HG02798 (cell line): ENCODE results near the gene CNTN5.

Experiments
- ATAC-seq: cut with Tn5 transposase; IDR thresholded peaks from one replicate; pipeline ENCODE4 v1.9.1; 2021; ENCODE audit warnings: mild to moderate bottlenecking; ENCODE audit not compliant: unreplicated experiment, poor library complexity

CNTN5 gene

GRCh38 chr11:99370549-99371216 lies 349.9 kb downstream of the CNTN5 start:
- no peak for ATAC-seq

GRCh38 chr11:99371257-99371656 lies 350.5 kb downstream of the CNTN5 start:
- ATAC-seq: no peak

GRCh38 chr11:99376463-99376862 lies 355.7 kb downstream of the CNTN5 start:
- no peak for ATAC-seq

DNA sequence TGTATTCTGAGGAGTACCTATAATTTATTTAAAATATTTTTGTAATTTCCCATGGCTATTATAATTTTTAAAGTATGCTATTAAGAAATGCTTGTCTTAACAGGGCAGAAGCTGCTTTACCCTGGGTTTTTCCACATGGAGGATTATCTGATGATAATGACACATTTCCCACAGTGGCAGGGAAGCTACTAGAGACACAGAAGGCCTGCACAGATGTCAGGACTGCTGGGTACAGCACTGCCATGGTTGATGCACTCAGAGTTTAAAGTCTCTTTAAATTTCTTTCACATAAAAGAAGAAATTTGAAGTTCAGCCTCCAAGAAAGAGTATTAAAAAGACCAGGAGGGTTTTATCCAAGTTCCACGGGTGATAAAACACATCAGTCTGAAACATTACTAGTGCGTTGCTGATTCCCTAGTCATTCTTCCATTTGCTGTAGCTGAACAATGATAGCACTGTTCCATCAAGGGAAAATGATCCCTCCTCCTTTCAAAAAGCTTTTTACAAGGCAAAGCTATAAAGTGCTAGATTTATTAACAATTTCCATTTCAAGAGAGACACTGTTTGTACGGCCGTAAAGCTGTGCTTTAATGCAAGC lies 363.0 kb downstream of the CNTN5 start:
- no peak for ATAC-seq

DNA sequence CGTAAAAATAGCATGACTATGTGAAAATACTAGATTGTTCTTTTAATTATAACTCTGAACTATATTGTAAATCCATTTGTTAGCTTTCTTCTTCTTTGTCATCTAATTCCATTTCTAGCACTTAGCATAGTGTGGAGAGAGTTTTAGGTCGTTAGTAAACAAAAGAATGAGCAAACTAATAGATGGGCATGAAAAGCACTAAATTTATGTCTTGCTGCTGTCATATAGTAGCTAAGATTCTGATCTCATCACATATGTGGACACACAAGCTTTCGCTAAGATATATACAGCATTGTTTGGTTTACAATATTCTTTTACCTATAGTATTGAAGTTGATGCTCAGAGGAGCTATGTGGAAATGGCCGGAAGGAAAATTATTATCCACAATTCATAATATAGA lies 370.5 kb downstream of the CNTN5 start:
- ATAC-seq: no peak

DNA sequence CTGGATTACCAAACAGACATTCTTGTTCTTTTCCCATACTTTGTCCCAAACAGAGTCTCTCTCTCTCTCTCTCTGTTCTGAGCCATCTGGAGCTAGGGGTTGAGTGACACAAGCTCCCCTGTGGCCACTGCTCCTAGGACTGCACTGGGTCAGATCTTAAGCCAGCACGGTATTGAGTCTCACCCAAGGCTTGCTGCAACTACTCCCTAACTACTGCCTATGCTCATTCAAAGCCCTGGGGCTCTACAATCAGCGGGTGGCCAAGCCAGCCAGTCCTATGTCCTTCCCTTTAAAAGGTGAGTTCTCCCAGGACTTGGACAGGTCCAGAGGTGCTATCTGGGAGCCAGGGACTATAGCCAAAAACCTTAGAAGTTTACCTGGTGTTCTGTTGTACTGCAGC lies 385.6 kb downstream of the CNTN5 start:
- no peak for ATAC-seq

GRCh38 chr11:99410636-99411035 lies 389.9 kb downstream of the CNTN5 start:
- no peak for ATAC-seq

- no peak for ATAC-seq
Observed at GRCh38 chr11:99418927-99419720, 398.4 kb downstream of the CNTN5 start.

GRCh38 chr11:99419991-99420390 lies 399.2 kb downstream of the CNTN5 start:
- ATAC-seq: no peak

DNA sequence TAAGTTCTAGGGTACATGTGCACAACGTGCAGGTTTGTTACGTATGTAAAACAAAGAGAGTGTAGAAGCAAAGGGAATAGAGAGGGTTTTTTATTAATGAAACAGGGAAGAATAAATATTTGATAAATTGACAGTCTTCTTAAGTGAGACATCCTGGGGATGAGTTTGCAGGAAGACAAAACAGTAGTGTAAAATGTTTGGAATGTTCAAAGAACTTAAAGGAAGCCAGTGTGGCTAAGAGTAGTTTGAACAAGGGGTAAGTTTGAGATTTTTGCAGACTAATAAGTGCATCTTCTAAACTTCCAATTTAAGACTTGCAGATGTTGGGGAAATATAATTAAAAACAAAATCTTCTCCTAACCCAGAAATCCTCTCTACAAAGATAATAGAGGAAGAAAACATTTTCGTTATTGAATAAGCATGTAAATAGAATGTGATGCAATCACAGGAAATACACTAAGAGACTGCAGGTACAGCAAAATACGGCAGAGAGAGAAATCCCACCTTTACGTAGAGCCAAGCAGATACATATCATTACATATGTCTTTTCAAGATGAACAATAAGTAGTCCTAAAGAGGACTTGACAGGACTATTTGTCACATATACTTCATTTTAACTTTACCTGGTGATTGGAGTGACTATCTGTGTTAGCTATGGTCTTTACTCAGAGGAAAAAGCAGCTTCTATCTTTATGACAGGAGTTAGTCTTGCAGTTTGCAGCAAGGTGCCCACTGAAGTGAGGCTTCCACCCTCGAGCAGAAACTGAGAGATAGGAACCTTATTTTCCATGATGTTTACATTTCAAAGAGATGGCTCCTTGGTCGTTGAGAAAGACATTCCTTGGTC lies 402.1 kb downstream of the CNTN5 start:
- no peak for ATAC-seq

DNA sequence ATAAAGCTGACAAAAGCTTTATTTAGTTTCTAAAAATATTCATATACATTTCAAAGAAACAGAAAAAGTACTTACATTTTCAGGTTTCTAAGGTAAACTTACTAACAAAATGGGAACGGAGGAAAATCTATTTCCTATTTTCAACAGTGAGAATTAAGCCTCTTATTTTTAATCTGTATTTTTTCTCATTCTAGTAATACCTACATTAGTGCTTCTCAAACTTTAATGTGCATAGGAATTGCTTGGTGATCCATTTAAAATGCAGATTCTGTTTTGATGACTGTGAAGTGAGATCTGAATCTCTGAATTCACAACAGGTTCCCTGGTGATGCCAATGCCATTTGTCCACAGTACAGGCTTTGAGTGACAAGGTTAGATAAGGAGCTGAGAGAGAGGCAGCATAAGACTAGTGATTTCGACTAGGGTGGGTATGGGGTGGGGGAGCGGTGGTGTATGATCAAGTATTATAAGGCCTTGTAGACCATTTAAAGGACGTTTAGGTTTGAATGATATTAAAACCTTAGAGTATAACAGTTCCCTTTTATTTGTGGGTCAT lies 402.8 kb downstream of the CNTN5 start:
- ATAC-seq: no peak

GRCh38 chr11:99424313-99425084 lies 403.8 kb downstream of the CNTN5 start:
- no peak for ATAC-seq

DNA sequence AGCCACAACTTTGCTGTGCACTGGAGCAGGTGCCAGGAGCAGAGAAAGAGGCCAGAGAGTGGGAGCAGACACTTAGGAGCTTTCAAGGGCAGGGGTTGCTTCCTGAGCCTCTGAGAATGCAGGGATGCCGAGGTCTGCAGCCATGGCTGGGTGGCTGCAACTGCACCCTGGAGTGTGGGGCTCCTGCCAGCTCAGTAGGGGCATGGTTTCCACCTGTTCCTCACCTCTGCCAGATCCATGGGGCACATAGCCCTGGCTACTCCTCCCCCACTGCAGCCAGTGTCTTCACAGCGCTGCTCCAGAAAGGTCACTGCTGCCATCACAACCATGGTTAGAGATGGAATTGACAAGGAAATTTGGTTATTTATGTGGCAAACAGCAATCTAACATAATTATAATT lies 404.8 kb downstream of the CNTN5 start:
- ATAC-seq: no peak

- ATAC-seq: peak; percentile 79
Observed at GRCh38 chr11:99432677-99433076, 411.9 kb downstream of the CNTN5 start.

DNA sequence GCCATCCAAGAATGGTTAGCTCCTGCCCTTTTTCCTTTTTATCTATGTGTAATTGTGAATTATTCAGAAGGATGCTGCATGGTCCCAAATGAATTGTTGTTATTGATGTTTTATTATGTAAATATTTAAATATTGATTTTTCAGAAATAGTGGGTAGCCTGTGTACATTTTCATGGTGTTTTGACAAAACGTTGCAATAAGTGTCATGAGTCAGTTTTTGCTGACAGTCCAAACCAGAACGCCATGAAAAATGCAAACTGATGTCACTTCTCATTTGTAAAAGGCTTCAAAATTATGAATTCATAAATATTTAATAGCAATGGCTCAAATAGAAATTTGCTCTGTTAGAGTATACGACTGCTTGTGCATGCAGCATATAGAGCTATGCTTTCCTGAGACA lies 422.5 kb downstream of the CNTN5 start:
- no peak for ATAC-seq

DNA sequence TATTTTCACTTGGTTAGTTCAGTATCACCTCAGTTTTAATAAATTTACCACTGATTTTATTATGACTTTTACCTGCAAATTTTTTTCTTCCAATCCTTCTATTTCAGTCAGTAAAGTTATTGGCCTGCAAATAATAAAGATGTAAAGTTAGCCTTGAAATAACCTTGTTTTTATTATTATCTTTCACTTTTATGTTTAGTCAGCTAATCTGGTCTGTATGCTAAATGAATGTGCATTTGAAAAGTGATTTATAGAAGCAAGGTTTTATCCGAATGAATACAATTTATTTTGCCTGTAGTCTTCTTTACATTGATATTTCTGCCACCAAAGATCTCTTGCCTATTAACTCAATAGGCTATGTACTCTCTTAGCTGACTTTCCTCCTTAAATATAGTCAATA lies 425.7 kb downstream of the CNTN5 start:
- no peak for ATAC-seq

DNA sequence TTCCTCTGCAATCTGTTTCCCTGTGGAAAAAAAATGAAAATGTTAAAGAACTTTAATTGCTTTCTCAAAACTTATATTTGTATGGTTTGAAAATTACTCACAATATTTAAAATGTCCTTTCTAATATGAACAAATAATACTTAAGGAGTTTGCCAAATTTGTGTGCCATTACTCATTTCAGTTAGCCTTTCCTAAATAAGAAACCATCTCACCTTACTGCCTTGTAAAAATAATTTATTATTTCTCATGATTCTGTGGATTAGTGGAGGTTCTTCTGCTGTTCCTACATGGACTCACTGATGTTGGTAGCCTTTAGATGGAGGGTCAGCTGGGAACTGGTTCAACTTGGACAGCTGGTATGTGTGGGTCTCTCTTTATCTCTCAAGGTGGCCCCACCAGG lies 428.6 kb downstream of the CNTN5 start:
- ATAC-seq: no peak

DNA sequence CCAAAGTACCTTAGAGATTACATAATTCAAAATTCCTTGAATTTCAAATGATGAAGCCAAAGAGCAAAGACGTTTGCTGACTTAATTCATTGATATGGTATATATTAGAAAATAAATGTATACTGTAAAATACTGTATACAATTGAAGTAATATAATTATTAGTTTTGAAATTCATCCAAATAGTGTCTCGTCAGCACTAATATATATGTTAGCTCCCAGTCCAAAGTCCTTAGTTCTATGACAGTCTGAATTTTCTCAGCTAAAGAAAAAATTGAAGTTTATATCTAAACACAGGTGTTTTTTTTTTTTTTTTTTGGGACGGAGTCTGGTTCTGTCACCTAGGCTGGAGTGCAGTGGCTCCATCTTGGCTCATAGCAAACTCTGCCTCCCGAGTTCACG lies 431.3 kb downstream of the CNTN5 start:
- no peak for ATAC-seq

GRCh38 chr11:99461913-99462312 lies 441.2 kb downstream of the CNTN5 start:
- ATAC-seq: no peak

DNA sequence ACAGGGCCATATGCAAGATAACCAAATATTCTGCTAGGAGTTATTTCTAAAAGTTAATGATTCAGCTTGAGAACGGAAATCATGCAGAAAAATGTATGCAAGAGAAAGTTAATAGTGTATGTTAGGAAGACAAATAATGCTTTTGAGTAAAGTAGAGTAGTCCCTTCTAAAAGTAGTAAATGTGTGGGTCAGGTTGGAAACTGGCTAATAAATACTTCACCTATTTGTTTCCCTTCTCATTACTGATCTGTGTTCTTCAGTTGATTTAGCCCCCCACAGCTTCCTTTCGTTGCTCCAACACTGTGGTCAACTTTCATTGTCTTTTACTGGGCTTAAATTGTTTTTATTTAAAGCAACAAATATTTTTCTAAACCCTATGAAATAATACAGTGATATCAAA lies 444.2 kb downstream of the CNTN5 start:
- ATAC-seq: no peak
